Hippocampal formation (tissue), 2 donors: ENCODE results near the gene MAGEB2.
"Not testable (repeated sequence)": the region's sequence is repeated elsewhere in the genome, so short reads cannot be mapped to it uniquely, and the experiment has no call there.

Source experiments
- DNase-seq, 2 donors: peaks; one replicate each; lab custom pipeline; 2025; lab: John Stamatoyannopoulos, UW

Gene MAGEB2, protein sequence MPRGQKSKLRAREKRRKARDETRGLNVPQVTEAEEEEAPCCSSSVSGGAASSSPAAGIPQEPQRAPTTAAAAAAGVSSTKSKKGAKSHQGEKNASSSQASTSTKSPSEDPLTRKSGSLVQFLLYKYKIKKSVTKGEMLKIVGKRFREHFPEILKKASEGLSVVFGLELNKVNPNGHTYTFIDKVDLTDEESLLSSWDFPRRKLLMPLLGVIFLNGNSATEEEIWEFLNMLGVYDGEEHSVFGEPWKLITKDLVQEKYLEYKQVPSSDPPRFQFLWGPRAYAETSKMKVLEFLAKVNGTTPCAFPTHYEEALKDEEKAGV

DNA sequence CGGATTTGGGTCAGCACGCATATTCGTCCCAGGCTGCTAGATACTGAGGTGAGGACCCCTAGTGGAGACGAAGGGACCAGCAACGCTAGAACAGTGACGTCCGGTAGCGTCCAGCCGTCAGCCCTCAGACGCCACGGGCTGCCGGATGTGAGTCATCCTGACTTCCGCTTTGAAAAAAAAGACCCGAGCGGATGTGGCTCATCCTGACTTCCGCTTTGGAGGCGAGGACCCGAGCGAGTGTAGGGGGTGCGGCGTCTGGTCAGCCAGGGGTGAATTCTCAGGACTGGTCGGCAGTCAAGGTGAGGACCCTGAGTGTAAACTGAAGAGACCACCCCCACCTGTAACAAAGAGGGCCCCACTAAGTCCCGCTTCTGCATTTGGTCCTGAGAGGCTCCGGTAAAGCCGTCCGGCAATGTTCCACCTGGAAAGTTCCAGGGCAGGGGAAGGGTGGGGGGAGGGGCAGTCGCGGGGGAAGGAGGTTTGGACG is at the start of gene MAGEB2:
Gene MAGEB2 (plus strand): TSS at position 207 of the 487 bp plus-strand sequence. CDS start 3,018 bp downstream, outside the sequence.
- DNase-seq = no peak

DNA sequence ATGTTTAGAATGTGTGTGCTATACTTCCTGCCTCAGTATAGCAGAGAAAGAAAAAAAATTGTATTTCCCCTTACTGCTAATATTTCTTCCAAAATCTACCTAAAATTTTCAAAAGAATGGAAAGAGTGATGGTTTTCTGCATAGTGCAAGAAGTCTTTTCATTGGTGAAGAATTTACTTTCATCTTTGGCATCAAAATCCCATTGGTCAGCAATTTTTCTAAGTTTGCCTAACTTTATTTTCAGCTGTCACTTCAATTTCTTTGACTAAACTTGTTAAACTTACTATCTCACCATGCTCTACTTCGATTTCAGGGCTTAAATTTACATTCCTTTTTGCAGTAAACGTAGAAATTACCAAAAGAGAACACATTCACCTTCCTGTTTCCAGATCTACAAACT is 44.5 kb upstream of the MAGEB2 start:
- no peak for DNase-seq

DNA sequence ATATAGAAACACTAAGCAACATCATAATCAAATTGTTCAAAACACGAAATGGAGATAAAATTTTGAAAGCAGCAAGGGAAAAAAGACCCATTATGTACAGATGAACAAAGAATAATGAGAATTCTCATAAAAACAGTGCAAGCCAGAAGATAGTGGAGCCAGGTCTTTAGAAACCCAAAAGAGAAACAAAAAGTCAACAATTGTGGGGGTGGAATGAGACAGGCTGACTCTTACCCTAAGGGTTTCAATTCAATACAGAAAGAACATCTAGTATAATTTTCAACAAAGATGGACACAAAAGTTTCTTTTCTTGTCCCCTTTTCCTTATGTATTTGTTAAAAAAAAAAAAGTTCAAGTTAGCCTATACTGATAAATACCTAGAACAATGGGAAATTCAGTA is 34.0 kb upstream of the MAGEB2 start:
- no peak for DNase-seq

DNA sequence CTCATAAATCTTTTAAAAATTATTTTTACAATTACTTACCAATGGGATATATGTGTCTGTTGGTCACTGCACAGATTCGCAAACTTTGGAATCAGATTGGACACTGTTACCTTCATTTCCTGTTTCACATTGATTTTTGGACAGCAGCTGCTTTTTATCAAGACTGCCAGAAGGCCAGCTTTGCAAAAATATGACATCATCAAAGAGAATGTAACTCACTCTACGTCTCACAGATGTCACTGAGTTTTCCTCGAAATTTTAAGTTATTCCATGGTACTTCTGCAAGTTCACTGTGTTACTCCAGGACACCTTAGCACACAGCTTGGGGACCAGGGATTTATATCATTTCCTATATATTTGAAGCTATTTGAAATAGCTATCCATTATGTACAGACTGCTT is 31.8 kb upstream of the MAGEB2 start:
- DNase-seq = no peak

DNA sequence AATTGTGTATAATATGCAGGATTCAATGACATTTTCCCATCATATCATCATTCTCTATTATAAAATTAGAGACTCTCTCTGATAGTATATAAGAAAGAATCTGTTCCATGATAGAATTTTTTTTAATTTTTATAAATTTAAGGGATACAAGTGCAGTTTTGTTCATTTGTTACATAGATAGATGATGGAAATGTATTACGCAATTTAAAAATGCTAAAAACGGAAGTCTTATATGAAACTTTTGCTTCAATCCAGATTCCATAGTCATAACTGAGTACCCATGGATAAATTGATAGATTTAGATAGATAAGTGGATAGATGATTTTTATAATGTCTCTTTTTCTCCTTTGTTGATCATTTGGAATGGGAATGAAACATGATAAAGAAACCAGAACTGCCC is 24.9 kb upstream of the MAGEB2 start:
- DNase-seq = no peak

DNA sequence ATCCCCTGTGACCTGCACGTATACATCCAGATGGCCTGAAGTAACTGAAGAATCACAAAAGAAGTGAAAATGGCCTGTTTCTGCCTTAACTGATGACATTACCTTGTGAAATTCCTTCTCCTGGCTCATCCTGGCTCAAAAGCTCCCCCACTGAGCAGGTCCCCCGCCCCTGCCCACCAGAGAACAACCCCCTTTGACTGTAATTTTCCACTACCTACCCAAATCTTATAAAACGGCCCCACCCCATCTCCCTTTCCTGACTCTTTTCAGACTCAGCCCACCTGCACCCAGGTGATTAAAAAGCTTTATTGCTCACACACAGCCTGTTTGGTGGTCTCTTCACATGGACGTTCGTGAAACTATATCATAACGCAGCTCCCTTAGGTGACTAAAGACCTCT is 21.5 kb upstream of the MAGEB2 start:
- DNase-seq = not testable (repeated sequence)

DNA sequence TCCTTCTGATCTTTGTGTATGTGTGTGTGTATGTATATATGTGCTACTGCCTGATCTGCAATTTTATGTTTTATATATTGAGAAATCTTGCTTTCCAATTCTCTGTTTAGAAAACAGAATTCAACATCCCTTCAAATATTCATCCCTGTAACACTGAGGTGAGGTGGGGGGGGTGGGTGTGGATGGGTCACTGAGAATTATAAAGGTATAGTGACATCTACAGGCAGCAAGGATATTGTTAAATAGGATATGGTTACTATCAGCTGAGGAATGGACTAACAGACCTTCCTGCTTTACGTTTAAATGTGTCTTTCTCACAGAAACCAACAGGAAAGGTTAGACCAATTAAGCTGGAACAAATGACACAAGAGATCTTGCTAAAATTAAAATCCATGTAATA is 19.0 kb upstream of the MAGEB2 start:
- no peak for DNase-seq

DNA sequence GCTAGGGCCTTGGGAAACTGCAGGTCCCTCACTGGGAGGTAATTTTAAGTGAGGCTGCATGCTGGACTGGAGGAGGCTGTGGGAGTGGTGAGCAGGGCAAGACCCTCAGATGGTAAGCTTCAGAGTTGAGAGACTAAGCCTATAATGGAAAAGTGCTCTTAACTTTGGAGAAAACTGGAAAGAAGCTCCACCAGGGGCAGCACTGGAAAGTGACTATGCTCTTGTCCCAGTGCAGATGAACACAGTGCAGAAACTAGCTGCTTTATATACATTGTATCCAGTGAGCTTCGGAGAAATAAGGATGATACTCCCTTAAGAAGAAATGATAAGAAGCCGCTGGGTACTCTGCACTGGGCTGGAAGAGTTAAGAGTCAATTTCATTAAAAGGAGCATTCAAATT is 3.2 kb upstream of the MAGEB2 start:
- DNase-seq = no peak

DNA sequence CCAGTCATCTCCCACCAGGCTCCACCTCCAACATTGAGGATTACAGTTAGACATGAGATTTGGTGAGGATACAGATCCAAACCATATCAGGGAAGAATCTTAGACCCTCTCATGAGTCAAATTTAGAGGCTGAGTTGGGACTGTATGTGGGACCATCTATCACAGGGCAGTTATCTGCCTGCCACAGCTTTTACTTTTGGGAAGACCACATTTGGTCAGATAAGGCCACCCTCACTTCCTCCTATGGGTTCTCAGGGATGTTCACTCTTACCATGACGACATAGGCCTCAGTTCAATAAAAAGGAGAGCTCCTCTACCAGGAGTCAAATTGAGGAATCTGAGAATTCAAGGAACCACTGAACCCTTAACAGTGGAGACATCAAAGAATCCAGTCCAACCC is 2.1 kb downstream of the MAGEB2 start:
- no peak for DNase-seq

DNA sequence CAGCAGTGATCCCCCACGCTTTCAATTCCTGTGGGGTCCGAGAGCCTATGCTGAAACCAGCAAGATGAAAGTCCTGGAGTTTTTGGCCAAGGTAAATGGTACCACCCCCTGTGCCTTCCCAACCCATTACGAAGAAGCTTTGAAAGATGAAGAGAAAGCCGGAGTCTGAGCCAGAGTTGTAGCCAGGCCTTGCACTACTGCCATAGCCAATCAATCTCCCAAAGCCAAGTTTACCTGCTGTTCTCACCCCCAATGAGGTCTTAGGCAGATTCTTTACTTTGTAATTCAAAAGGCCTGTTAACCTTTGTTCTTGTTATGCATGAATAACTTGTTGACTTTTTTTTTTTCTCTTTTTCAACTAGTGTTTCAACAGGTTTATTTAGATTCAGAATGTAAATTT is 4.0 kb downstream of the MAGEB2 start:
- DNase-seq = no peak

DNA sequence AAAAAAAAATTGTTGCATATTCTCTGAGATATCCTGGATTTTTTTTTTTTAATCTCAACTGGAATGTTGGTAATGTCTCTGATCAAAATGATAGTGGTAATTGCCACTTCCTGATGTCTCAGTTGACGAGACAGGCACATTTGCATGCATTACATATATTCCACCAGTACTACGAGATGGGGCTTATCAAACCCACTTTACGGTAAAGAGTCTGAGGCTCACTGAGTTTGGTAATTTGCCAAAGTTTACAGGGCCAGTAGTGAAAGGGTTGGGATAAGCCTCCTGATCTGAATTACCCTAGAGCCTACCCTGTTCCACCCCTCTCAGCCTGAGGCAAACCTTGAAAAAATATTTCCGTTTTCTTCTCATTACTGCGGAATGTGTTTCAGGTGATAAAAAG is 5.3 kb downstream of the MAGEB2 start:
- DNase-seq = no peak

DNA sequence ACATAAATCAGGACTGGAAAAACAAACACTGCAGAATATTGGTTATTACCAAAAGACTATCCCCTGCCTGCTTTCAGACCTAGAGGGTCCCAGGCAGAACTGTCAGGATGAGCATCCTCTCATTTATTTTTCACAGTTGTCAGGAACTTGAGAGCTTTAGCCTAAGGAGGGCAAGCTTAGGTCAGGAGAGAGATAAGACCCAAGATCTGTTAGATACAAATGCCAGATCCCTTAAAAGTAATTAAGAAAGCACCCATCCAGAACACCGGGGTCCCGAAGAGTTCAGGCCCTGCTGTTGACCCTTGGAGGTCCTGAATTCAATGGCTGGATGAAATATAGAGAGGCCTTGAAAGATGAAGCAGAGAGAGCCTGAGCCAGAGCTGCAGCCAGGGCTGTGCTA is 9.2 kb downstream of the MAGEB2 start:
- no peak for DNase-seq

DNA sequence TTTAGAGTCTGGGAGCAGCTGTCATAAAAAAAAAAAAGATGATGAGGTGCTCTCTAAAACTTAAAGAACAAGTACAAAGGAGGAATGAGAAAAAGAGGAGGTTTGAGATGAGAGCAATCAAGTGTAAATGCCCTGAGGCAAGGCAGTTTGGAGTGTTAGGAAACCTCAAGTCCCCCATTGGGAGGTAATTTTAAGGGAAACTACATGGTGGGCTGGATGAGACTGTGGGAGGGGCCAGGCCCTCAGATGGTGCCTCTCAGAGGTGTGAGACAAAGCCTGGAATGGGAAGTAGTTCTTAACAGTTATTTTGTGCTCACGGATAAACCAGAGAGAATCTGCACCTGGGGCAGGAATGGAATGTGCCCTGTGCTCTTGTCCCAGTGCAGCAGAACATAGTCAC is 13.2 kb downstream of the MAGEB2 start:
- no peak for DNase-seq

DNA sequence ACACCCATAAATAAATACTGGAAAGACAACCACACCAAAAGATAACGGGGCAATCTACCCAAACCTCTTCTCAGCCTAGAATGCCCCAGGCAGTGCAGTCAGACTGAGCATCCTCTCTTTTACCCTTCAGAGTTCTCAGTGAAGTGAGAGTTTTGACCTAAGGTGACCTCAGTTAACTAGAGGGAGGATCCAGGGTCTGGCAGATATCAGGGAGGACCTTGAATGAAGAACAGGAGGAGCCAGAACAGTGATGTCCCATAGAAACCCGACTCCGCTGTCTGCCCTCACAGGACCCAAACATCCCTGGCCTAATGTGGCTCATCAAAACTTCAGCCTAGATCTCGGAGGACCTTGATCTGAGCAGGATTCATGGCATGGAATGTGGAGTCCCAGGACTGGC is 15.0 kb downstream of the MAGEB2 start, which contains the start of gene MAGEB3:
Gene MAGEB3 (plus strand): TSS at position 263 of the 400 bp plus-strand sequence. CDS start 5,268 bp downstream, outside the sequence.
- no peak for DNase-seq

DNA sequence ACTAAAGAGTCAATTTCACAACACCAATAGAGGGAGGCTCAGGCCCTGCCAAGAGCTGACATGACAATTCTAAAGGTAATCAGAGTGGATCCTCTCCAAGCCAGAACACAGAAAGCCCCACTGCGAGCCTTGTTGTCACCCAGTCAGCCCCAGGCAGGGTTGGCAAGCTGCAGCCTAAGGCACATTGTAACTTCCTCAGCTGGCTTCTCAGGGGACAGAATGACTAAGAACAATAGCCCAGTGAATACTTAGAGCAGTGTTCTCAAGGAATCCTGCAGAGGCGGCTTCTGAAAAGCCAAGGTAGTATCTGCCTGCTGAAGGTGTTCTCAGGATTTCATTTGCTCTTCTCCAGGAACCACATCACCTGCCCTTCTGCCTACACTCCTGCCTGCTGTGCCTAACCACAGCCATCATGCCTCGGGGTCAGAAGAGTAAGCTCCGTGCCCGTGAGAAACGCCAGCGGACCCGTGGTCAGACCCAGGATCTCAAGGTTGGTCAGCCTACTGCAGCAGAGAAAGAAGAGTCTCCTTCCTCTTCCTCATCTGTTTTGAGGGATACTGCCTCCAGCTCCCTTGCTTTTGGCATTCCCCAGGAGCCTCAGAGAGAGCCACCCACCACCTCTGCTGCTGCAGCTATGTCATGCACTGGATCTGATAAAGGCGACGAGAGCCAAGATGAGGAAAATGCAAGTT is 26.5 kb downstream of the MAGEB2 start, which contains the start of gene MAGEB4:
Gene MAGEB4 (plus strand): TSS at position 277 of the 692 bp plus-strand sequence. CDS start 136 bp downstream, at position 413.
- DNase-seq = no peak

DNA sequence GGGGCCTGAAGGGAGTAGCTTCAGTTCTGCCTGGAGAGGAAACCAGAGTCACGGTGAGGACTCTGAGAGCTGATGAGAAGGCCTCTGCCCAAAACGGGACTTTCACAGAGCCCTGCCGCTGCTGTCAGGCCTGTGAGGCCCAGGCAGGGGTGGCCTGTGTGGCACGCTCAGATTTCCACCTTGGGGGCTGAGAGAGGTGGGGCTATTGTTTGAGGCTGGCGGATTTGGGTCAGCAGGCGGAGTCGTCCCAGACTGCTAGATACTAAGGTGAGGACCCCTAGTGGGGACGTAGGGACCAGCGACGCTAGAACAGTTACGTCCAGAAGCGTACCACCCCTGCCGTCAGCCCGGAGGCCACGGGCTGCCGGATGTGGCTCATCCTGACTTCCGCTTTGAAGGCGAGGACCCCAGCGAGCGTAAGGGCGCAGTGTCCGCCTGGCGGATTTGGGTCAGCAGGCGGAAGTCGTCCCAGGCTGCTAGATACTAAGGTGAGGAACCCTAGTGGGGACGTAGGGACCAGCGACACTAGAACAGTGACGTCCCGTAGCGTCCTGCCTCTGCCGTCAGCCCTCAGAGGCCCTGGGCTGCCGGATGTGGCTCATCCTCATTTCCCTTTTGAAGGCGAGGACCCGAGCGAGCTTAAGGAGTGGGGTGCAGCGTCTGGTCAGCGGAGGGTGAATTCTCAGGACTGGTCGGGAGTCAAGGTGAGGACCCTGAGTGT is 31.6 kb downstream of the MAGEB2 start, which contains the start of gene MAGEB1:
Gene MAGEB1 (plus strand): TSS at position 378 of the 721 bp plus-strand sequence. CDS start 3,348 bp downstream, outside the sequence.
- DNase-seq = no peak

DNA sequence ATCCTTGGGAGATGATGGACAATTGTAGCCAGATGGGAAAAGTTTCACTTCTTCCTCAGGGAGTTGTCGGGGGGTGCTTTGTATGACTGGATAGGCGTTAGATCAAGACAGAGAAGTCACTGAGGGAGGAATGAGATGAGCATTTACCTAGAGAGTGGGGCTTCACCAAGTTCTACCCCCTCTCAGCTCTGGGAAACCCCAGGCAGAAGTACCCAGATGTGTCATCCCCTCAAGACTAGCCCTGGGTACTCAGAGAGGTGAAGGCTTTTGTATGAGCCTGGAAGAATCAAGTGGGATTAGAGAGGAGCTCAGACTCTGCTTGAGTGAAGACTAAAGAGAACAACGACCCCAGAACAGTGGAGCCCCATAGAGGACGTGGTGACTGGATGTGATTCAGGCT is 33.5 kb downstream of the MAGEB2 start:
- no peak for DNase-seq

DNA sequence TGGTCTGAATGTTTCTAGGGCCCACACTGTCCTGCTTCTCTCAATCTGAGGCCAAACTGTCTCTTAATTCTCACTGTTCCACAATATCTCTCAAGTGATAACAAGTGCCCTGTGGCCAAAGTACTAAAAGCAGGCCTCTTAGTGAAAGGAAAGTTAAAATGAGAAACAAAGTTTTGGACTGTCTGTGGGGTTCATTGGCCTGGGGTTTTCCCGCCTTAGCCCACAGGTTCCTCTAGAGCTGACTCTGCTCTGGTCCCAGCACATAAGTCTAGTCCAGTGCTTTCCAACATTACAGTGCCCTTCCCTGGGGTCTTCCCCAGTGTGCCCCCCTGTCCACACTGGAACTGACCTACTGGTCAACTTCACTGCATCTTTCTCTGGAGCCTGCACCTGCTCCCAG is 37.9 kb downstream of the MAGEB2 start:
- no peak for DNase-seq

DNA sequence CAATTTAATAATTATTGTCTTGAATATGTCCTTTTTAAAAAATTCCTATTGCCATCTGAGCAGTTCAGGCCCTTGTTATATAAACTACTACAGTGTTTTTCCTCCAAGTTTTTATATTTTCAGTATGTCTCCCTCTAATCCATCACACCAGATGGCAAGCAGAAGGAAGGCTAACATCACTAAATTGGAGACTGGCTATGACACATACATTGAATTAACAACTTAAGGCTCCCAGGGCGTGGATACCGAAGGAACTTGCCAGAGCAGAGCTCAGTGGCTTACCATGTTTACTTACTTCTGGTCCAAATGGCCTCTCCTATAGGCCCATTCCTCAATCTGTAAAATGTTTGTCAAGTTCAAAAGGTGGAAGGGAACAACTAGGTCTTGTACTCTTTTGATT is 44.6 kb downstream of the MAGEB2 start:
- no peak for DNase-seq

DNA sequence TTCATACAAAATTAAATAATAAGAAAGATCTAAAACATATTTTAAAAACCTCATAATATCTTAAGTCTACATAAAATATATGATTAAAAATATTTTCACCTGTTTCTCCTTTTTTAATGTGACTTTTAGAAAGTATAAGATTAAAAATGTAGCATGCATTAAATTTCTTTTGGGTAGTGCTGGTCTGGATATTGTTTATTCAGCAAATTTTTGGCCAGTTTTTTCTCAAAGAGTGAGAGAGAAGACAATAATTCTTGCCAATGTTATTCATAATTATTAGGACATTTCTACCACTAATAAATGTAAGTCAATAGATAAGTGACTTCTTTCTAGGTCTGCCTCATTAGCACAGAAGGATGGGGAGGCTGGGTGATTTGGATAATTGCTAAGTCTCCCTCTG is 45.6 kb downstream of the MAGEB2 start:
- DNase-seq = no peak

DNA sequence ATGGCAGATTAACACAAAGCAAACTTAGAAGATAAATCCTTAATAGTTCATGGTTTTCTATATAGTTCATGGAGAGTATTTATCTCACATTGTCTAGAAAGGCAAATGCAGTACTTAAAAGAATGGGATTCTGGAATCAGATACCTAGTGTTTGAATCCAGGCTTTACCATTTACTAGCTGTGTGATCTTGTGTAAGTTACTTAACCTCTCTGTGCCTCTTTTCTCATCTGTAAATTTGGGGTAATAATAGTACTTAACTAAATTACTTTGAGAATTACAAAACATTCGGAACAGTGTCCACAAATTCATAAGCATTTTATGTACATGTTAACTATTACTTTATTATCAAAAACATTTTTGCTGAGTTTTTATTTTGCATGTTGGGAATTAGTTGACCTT is 47.4 kb downstream of the MAGEB2 start:
- no peak for DNase-seq
